WTC11 (cell line): ENCODE data around the gene PRC1. TPM values are rescaled to one million over a fixed set of nuclear protein-coding genes. Genes with fewer than 3 reads are reported as not detected.

Source experiments
- ATAC-seq: fragments of 200-7000 bp; cut with Tn5 transposase; 2 replicates; pipeline ENCODE4 v1.10.0; 2021; ENCODE audit warnings: mild to moderate bottlenecking, moderate library complexity
- CTCF ChIA-PET: fragments of 300-600 bp; sonication (Branson Sonifier 250); formaldehyde crosslinking; loops from one replicate; lab custom pipeline; 2021; ENCODE audit warnings: antibody characterized with exemption; lab: Charles Lee
- POLR2A ChIA-PET: fragments of 350-600 bp; sonication (Branson Sonifier 250); formaldehyde crosslinking; loops from one replicate; lab custom pipeline; 2021; ENCODE audit warnings: antibody characterized with exemption; lab: Charles Lee
- DNase-seq: peaks from one replicate; pipeline ENCODE4 v3.0.0; 2021; ENCODE audit warnings: low spot score
- H3K27ac Mint-ChIP-seq: 2 replicates; pipeline ENCODE4 v1.8.0; 2021; ENCODE audit warnings: mixed read lengths
- H3K27me3 Mint-ChIP-seq: 2 replicates; pipeline ENCODE4 v1.8.0; 2021; ENCODE audit warnings: low read depth, mild to moderate bottlenecking, moderate library complexity, mixed read lengths
- H3K36me3 Mint-ChIP-seq: 2 replicates; pipeline ENCODE4 v1.8.0; 2021; ENCODE audit warnings: mixed read lengths
- H3K4me1 Mint-ChIP-seq: 2 replicates; pipeline ENCODE4 v1.8.0; 2022; ENCODE audit warnings: mixed read lengths
- H3K4me3 Mint-ChIP-seq: 2 replicates; pipeline ENCODE4 v1.8.0; 2021; ENCODE audit warnings: mild to moderate bottlenecking, moderate library complexity, mixed read lengths
- H3K9me3 Mint-ChIP-seq: 2 replicates; pipeline ENCODE4 v1.8.0; 2021; ENCODE audit warnings: mixed read lengths
- CBFB ChIP-seq: sonication (generic); formaldehyde crosslinking; IDR thresholded peaks from 2 replicates; pipeline ENCODE4 v1.8.1; 2022; ENCODE audit warnings: mild to moderate bottlenecking, low read depth, missing genetic modification reagents
- ELF4 ChIP-seq: sonication (generic); formaldehyde crosslinking; IDR thresholded peaks from 2 replicates; pipeline ENCODE4 v1.8.1; 2022; ENCODE audit warnings: low read depth, mild to moderate bottlenecking, moderate library complexity, missing genetic modification reagents
- ESRRA ChIP-seq: sonication (generic); formaldehyde crosslinking; IDR thresholded peaks from 2 replicates; pipeline ENCODE4 v1.8.1; 2022; ENCODE audit warnings: mild to moderate bottlenecking, missing genetic modification reagents, borderline replicate concordance
- FOXP1 ChIP-seq: sonication (generic); formaldehyde crosslinking; IDR thresholded peaks from 2 replicates; pipeline ENCODE4 v1.8.0; 2022; ENCODE audit warnings: missing genetic modification reagents, mild to moderate bottlenecking, moderate library complexity, borderline replicate concordance
- GRHL2 ChIP-seq: fragments of 250-450 bp; sonication (Bioruptor Pico); IDR thresholded peaks from 2 replicates; pipeline ENCODE4 v1.8.0; 2022; ENCODE audit warnings: mild to moderate bottlenecking, moderate library complexity; ENCODE audit not compliant: insufficient replicate concordance, severe bottlenecking
- GTF2I ChIP-seq: fragments of 250-450 bp; sonication (Bioruptor Pico); conservative IDR thresholded peaks from 2 replicates; pipeline ENCODE4 v1.4.0; 2021; ENCODE audit warnings: mild to moderate bottlenecking
- NFE2L1 ChIP-seq: sonication (generic); formaldehyde crosslinking; IDR thresholded peaks from 2 replicates; pipeline ENCODE4 v1.8.1; 2023; ENCODE audit warnings: missing genetic modification reagents
- NR3C1 ChIP-seq: sonication (generic); formaldehyde crosslinking; conservative IDR thresholded peaks from 2 replicates; pipeline ENCODE4 v1.8.1; 2023; ENCODE audit warnings: low read depth, mild to moderate bottlenecking, missing genetic modification reagents
- SOX15 ChIP-seq: fragments of 250-450 bp; sonication (Bioruptor Pico); IDR thresholded peaks from 2 replicates; pipeline ENCODE4 v1.9.0; 2021; ENCODE audit warnings: mild to moderate bottlenecking
- ZBTB21 ChIP-seq: sonication (generic); formaldehyde crosslinking; IDR thresholded peaks from 2 replicates; pipeline ENCODE4 v1.8.1; 2023; ENCODE audit warnings: mild to moderate bottlenecking, missing genetic modification reagents, borderline replicate concordance
- ZNF121 ChIP-seq: sonication (generic); formaldehyde crosslinking; IDR thresholded peaks from 2 replicates; pipeline ENCODE4 v1.8.0; 2023; ENCODE audit warnings: missing genetic modification reagents
- ZNF138 ChIP-seq: sonication (generic); formaldehyde crosslinking; conservative IDR thresholded peaks from 2 replicates; pipeline ENCODE4 v1.8.1; 2022; ENCODE audit warnings: mild to moderate bottlenecking, moderate library complexity, missing genetic modification reagents
- ZNF396 ChIP-seq: fragments of 250-450 bp; sonication (Bioruptor Pico); IDR thresholded peaks from 2 replicates; pipeline ENCODE4 v1.8.0; 2021; ENCODE audit warnings: mild to moderate bottlenecking, moderate library complexity, borderline replicate concordance
- ZNF416 ChIP-seq: fragments of 250-450 bp; sonication (Bioruptor Pico); IDR thresholded peaks from 2 replicates; pipeline ENCODE4 v1.9.0; 2021; ENCODE audit warnings: mild to moderate bottlenecking, inconsistent platforms
- ZNF423 ChIP-seq: fragments of 250-450 bp; sonication (Bioruptor Pico); IDR thresholded peaks from 2 replicates; pipeline ENCODE4 v2.1.2; 2022; ENCODE audit warnings: mild to moderate bottlenecking, moderate library complexity
- total RNA-seq: library from RNA; stranded (reverse); gene quantifications from 3 replicates; pipeline ENCODE4 v1.2.3, GENCODE V29; 2021
- TF ChIP-seq, protein P1 (sequence below): fragments of 250-450 bp; sonication (Bioruptor Pico); IDR thresholded peaks from 2 replicates; pipeline ENCODE4 v1.8.0; 2021; ENCODE audit warnings: mild to moderate bottlenecking
- TF ChIP-seq, protein P2 (sequence below): sonication (generic); formaldehyde crosslinking; IDR thresholded peaks from 2 replicates; pipeline ENCODE4 v1.8.0; 2022; ENCODE audit warnings: mild to moderate bottlenecking, missing genetic modification reagents
- TF ChIP-seq, protein P3 (sequence below): fragments of 250-450 bp; sonication (Bioruptor Pico); conservative IDR thresholded peaks from 2 replicates; pipeline ENCODE4 v1.9.0; 2021; ENCODE audit warnings: mild to moderate bottlenecking
- TF ChIP-seq, protein P4 (sequence below): fragments of 250-450 bp; sonication (Bioruptor Pico); IDR thresholded peaks from 2 replicates; pipeline ENCODE4 v1.9.0; 2021; ENCODE audit warnings: mild to moderate bottlenecking
- TF ChIP-seq, protein P5 (sequence below): sonication (generic); formaldehyde crosslinking; IDR thresholded peaks from 2 replicates; pipeline ENCODE4 v1.8.1; 2023; ENCODE audit warnings: mild to moderate bottlenecking, missing genetic modification reagents, moderate library complexity
- TF ChIP-seq, protein P6 (sequence below): sonication (generic); formaldehyde crosslinking; IDR thresholded peaks from 2 replicates; pipeline ENCODE4 v1.8.1; 2023; ENCODE audit warnings: mild to moderate bottlenecking, missing genetic modification reagents
- TF ChIP-seq, protein P7 (sequence below): fragments of 200-600 bp; IDR thresholded peaks from 2 replicates; pipeline ENCODE4 v1.8.0; 2022; ENCODE audit warnings: antibody characterized with exemption
- TF ChIP-seq, protein P8 (sequence below): sonication (generic); formaldehyde crosslinking; IDR thresholded peaks from 2 replicates; pipeline ENCODE4 v1.8.1; 2023; ENCODE audit warnings: mild to moderate bottlenecking, moderate library complexity, missing genetic modification reagents

Gene PRC1
- total RNA-seq, 1 experiment from 2014 or later: 130 TPM

DNA sequence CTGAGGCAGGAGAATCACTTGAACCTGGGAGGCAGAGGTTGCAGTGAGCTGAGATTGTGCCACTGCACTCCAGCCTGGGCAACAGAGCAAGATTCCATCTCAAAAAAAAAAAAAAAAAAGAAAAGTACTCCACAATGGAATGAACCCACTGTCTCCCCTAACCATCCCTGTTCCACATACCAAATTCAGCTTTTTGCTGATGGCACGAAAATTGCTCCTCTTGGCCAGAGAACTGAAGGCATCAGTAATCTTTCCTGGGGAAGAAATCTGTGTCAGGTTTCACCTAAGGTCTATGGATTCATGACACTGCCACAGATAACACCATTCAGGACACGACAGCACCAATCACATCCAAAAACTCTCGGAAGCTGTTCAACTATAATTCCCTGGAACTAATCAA lies 6.9 kb upstream of the PRC1 start:
- Mint-ChIP-seq H3K4me1 (0 out of 2 replicates have a peak, but pooled peaks cover under 1% of the 10 kb centered on the region), H3K36me3 (peaks cover 53% of the 10 kb centered on the region), H3K9me3 (no peaks in the 10 kb centered on the region), H3K27me3 (no peaks in the 10 kb centered on the region), H3K27ac (no peak overlapping the region)
- CTCF ChIA-PET: no interaction called here
- ATAC-seq (no peak), DNase-seq (no peak)
- no peak for TF ChIP-seq ZBTB21 (CRISPR knock-in tag)
- TF ChIP-seq, protein P1, sequence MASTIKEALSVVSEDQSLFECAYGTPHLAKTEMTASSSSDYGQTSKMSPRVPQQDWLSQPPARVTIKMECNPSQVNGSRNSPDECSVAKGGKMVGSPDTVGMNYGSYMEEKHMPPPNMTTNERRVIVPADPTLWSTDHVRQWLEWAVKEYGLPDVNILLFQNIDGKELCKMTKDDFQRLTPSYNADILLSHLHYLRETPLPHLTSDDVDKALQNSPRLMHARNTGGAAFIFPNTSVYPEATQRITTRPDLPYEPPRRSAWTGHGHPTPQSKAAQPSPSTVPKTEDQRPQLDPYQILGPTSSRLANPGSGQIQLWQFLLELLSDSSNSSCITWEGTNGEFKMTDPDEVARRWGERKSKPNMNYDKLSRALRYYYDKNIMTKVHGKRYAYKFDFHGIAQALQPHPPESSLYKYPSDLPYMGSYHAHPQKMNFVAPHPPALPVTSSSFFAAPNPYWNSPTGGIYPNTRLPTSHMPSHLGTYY (CRISPR knock-in tag): no peak
- TF ChIP-seq GTF2I (CRISPR knock-in tag): no peak
- no peak for TF ChIP-seq NR3C1 (CRISPR knock-in tag)
- TF ChIP-seq ZNF396 (CRISPR knock-in tag): no peak
- TF ChIP-seq, protein P2, sequence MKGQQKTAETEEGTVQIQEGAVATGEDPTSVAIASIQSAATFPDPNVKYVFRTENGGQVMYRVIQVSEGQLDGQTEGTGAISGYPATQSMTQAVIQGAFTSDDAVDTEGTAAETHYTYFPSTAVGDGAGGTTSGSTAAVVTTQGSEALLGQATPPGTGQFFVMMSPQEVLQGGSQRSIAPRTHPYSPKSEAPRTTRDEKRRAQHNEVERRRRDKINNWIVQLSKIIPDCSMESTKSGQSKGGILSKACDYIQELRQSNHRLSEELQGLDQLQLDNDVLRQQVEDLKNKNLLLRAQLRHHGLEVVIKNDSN: no peak
- TF ChIP-seq, protein P3, sequence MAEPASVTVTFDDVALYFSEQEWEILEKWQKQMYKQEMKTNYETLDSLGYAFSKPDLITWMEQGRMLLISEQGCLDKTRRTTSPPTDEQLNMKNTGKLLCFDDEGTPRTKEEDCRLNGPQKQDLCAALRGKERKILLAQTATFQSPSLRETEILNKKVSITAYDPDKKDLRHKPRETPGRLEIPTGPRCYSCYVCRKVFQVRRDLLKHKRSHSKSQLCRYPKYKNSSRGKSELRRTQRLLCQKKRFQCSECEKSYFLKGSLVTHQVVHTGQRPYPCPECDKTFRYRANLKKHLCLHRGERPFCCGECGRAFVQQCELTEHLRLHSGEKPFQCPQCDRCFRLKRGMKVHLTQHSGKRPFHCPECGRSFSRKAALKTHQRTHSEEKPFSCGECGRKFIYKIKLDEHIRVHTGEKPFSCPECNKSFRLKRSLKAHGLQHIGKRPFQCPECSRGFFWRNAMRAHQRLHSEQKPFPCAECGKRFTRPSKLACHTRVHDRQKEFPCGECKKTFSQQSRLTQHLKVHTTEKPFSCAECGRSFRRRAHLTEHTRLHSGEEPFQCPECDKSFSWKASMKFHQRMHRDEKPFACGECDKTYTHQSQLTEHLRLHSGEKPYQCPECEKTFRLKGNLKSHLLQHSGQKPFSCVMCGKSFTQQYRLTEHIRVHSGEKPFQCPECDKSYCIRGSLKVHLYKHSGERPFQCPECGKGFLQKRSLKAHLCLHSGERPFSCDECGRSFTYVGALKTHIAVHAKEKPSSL (CRISPR knock-in tag): no peak
- TF ChIP-seq, all 79 proteins: peak for 0
- no peak overlapping the region for H3K4me3 Mint-ChIP-seq
- POLR2A ChIA-PET: no interaction called here

DNA sequence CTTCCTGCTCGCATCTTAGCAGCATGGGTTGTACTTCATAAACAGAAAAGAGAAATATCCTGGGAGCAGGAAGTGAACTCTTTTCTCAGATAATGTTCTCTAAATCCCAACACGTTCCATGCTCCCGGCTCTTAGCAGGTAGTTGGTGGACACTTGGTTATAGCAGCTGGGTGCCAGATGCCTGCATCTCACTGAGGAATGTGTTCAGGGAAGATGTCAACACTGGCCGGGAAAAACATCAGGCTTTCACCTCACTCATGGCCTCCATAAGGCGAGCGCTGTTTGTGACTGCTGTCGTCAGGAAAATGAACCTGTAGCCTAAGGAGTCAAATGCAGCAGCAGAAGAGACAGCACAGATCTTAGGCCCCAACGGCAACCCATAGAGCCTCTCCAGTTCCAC lies 4.4 kb upstream of the PRC1 start:
- Mint-ChIP-seq H3K9me3 (no peaks in the 10 kb centered on the region), H3K4me1 (peaks cover 6% of the 10 kb centered on the region; the same call in 1 of the 2 replicates), H3K27ac (no peak overlapping the region), H3K4me3 (no peak overlapping the region), H3K27me3 (no peaks in the 10 kb centered on the region), H3K36me3 (peaks cover 40% of the 10 kb centered on the region)
- ChIA-PET POLR2A (no interaction called here), CTCF (no interaction called here)
- no peak for ATAC-seq
- no peak for DNase-seq
- TF ChIP-seq, protein P4, sequence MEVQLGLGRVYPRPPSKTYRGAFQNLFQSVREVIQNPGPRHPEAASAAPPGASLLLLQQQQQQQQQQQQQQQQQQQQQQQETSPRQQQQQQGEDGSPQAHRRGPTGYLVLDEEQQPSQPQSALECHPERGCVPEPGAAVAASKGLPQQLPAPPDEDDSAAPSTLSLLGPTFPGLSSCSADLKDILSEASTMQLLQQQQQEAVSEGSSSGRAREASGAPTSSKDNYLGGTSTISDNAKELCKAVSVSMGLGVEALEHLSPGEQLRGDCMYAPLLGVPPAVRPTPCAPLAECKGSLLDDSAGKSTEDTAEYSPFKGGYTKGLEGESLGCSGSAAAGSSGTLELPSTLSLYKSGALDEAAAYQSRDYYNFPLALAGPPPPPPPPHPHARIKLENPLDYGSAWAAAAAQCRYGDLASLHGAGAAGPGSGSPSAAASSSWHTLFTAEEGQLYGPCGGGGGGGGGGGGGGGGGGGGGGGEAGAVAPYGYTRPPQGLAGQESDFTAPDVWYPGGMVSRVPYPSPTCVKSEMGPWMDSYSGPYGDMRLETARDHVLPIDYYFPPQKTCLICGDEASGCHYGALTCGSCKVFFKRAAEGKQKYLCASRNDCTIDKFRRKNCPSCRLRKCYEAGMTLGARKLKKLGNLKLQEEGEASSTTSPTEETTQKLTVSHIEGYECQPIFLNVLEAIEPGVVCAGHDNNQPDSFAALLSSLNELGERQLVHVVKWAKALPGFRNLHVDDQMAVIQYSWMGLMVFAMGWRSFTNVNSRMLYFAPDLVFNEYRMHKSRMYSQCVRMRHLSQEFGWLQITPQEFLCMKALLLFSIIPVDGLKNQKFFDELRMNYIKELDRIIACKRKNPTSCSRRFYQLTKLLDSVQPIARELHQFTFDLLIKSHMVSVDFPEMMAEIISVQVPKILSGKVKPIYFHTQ (CRISPR knock-in tag): no peak
- TF ChIP-seq CBFB (CRISPR knock-in tag) (no peak), SOX15 (no peak), NFE2L1 (CRISPR knock-in tag) (no peak), GTF2I (CRISPR knock-in tag) (no peak), FOXP1 (CRISPR knock-in tag) (no peak), ESRRA (no peak), ZNF138 (CRISPR knock-in tag) (no peak), ELF4 (no peak), ZNF423 (CRISPR knock-in tag) (no peak), ZNF416 (no peak), GRHL2 (CRISPR knock-in tag) (no peak), ZNF121 (CRISPR knock-in tag) (no peak)
- TF ChIP-seq, protein P5, sequence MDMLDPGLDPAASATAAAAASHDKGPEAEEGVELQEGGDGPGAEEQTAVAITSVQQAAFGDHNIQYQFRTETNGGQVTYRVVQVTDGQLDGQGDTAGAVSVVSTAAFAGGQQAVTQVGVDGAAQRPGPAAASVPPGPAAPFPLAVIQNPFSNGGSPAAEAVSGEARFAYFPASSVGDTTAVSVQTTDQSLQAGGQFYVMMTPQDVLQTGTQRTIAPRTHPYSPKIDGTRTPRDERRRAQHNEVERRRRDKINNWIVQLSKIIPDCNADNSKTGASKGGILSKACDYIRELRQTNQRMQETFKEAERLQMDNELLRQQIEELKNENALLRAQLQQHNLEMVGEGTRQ: no peak
- TF ChIP-seq, protein P6, sequence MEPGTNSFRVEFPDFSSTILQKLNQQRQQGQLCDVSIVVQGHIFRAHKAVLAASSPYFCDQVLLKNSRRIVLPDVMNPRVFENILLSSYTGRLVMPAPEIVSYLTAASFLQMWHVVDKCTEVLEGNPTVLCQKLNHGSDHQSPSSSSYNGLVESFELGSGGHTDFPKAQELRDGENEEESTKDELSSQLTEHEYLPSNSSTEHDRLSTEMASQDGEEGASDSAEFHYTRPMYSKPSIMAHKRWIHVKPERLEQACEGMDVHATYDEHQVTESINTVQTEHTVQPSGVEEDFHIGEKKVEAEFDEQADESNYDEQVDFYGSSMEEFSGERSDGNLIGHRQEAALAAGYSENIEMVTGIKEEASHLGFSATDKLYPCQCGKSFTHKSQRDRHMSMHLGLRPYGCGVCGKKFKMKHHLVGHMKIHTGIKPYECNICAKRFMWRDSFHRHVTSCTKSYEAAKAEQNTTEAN (CRISPR knock-in tag): no peak
- TF ChIP-seq, protein P7, sequence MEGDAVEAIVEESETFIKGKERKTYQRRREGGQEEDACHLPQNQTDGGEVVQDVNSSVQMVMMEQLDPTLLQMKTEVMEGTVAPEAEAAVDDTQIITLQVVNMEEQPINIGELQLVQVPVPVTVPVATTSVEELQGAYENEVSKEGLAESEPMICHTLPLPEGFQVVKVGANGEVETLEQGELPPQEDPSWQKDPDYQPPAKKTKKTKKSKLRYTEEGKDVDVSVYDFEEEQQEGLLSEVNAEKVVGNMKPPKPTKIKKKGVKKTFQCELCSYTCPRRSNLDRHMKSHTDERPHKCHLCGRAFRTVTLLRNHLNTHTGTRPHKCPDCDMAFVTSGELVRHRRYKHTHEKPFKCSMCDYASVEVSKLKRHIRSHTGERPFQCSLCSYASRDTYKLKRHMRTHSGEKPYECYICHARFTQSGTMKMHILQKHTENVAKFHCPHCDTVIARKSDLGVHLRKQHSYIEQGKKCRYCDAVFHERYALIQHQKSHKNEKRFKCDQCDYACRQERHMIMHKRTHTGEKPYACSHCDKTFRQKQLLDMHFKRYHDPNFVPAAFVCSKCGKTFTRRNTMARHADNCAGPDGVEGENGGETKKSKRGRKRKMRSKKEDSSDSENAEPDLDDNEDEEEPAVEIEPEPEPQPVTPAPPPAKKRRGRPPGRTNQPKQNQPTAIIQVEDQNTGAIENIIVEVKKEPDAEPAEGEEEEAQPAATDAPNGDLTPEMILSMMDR: no peak
- TF ChIP-seq, protein P8, sequence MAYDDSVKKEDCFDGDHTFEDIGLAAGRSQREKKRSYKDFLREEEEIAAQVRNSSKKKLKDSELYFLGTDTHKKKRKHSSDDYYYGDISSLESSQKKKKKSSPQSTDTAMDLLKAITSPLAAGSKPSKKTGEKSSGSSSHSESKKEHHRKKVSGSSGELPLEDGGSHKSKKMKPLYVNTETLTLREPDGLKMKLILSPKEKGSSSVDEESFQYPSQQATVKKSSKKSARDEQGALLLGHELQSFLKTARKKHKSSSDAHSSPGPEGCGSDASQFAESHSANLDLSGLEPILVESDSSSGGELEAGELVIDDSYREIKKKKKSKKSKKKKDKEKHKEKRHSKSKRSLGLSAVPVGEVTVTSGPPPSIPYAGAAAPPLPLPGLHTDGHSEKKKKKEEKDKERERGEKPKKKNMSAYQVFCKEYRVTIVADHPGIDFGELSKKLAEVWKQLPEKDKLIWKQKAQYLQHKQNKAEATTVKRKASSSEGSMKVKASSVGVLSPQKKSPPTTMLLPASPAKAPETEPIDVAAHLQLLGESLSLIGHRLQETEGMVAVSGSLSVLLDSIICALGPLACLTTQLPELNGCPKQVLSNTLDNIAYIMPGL (CRISPR knock-in tag): no peak
